HepG2 (cell line): ENCODE results near the gene TNIP3. TPM values are rescaled to one million over a fixed set of nuclear protein-coding genes. Genes with fewer than 3 reads are reported as not detected.

Experiments
- ATAC-seq: fragments of 200-7000 bp; cut with Tn5 transposase; 3 replicates; pipeline ENCODE4 v1.9.1; 2020; ENCODE audit warnings: mild to moderate bottlenecking, moderate library complexity
- BruUV-seq: library from RNA; stranded (reverse); fragments of 400-500 nt; replicated peaks from 2 replicates; lab custom pipeline; 2021; lab: Mats Ljungman, UMichigan
- CTCF ChIA-PET: fragments of 300-600 bp; formaldehyde crosslinking; extraction: SDS; loops from one replicate; lab custom pipeline; 2021; ENCODE audit warnings: low total read pairs, inconsistent platforms, low intra/inter-chr PET ratio; lab: Yijun Ruan, JAX
- POLR2A ChIA-PET: fragments of 350-600 bp; sonication (Branson Sonifier 250); formaldehyde crosslinking; loops from one replicate; lab custom pipeline; 2020; ENCODE audit warnings: antibody characterized with exemption, inconsistent platforms; lab: Yijun Ruan, JAX
- DNase-seq: peaks from one replicate; pipeline ENCODE4 v3.0.0-alpha.2; 2015; ENCODE audit warnings: low spot score
- FAIRE-seq: peaks from 3 replicates; lab custom pipeline; 2011; peaks lifted over from hg19 to GRCh38; lab: Jason Lieb, UNC
- H2AFZ ChIP-seq: one replicate; pipeline ENCODE4 v1.6.1; 2011; ENCODE audit warnings: low read length, inconsistent platforms
- H3K27ac ChIP-seq: fragments of 300-600 bp; 3 replicates; pipeline ENCODE4 v1.8.0; 2011; ENCODE audit warnings: mixed run types, mild to moderate bottlenecking, mixed read lengths, low read length, inconsistent platforms; ENCODE audit not compliant: insufficient read depth; ENCODE audit errors: extremely low read length
- H3K27me3 ChIP-seq, 2 experiments: fragments of 200-600 bp in 1 of 2; 2 replicates in 1 of 2; 3 replicates in 1 of 2; pipeline versions ENCODE4 v1.6.0 to v1.8.0; 2011; ENCODE audit warnings: low read length in 2 of 2, mild to moderate bottlenecking in 2 of 2, moderate library complexity in 2 of 2, inconsistent platforms in 1 of 2; ENCODE audit not compliant: insufficient read depth in 2 of 2, control insufficient read depth in 1 of 2
- H3K36me3 ChIP-seq, 2 experiments: fragments of 200-600 bp in 1 of 2; replicated peaks in 1 of 2; 2 replicates in 1 of 2; 3 replicates in 1 of 2; pipeline versions ENCODE4 v1.5.1 to v1.8.0; 2011; ENCODE audit warnings: low read length in 2 of 2, inconsistent platforms in 1 of 2; ENCODE audit not compliant: insufficient read depth in 2 of 2, control insufficient read depth in 1 of 2
- H3K4me1 ChIP-seq: 2 replicates; pipeline ENCODE4 v1.5.1; 2012; ENCODE audit warnings: low read length, inconsistent platforms; ENCODE audit not compliant: insufficient read depth
- H3K4me2 ChIP-seq: 2 replicates; pipeline ENCODE4 v1.6.0; 2011; ENCODE audit warnings: low read depth, low read length, inconsistent platforms
- H3K4me3 ChIP-seq, 3 experiments: fragments of 200-600 bp in 1 of 3; sonication (generic), shearing (Covaris generic) in 1 of 3; replicated peaks in 1 of 3; 2 replicates each; pipeline ENCODE4 v1.5.1; 2011 to 2016; ENCODE audit warnings: low read length in 3 of 3, inconsistent platforms in 2 of 3, low read depth in 2 of 3, mild to moderate bottlenecking in 2 of 3, control low read depth in 1 of 3, mixed read lengths in 1 of 3; ENCODE audit not compliant: insufficient read depth in 1 of 3
- H3K79me2 ChIP-seq: one replicate; pipeline ENCODE4 v1.6.1; 2011; ENCODE audit warnings: low read length, inconsistent platforms; ENCODE audit not compliant: insufficient read depth
- H3K9ac ChIP-seq: 2 replicates; pipeline ENCODE4 v1.6.0; 2011; ENCODE audit warnings: mild to moderate bottlenecking, low read depth, low read length, inconsistent platforms; ENCODE audit not compliant: insufficient read depth
- H3K9me3 ChIP-seq: 2 replicates; pipeline ENCODE4 v1.5.1; 2012; ENCODE audit warnings: mild to moderate bottlenecking, low read length
- H4K20me1 ChIP-seq: 2 replicates; pipeline ENCODE4 v1.6.0; 2011; ENCODE audit warnings: inconsistent platforms, mild to moderate bottlenecking, low read length, moderate library complexity; ENCODE audit not compliant: insufficient read depth
- MIXL1 ChIP-seq: IDR thresholded peaks from 2 replicates; pipeline ENCODE4 v1.6.1; 2016
- RAD21 ChIP-seq: fragments of 450-650 bp; formaldehyde crosslinking; IDR thresholded peaks from 2 replicates; pipeline ENCODE4 v1.5.0; 2020; ENCODE audit warnings: mild to moderate bottlenecking
- SMC3 ChIP-seq: IDR thresholded peaks from 2 replicates; pipeline ENCODE4 v1.6.1; 2011; ENCODE audit warnings: low read length, improper control_type of control experiment
- STAG1 ChIP-seq: sonication (generic); formaldehyde crosslinking; IDR thresholded peaks from 2 replicates; pipeline ENCODE4 v1.4.0; 2020; ENCODE audit warnings: missing genetic modification reagents
- WGBS: methylation state at CpG from one replicate; pipeline ENCODE4 v1.1.6; 2017; ENCODE audit warnings: low lambda C conversion rate; 5-methylcytosine and 5-hydroxymethylcytosine counted together
- in situ Hi-C: cut with HindIII; loops from 2 replicates; pipeline ENCODE4 v1.10.0; 2017; ENCODE audit warnings: low pct_unique_long_range_greater_than_20kb; ENCODE audit not compliant: extremely low pct_ligation_motif_present
- intact Hi-C: fragments of 100-400 bp; cut with micrococcal nuclease; formaldehyde crosslinking; loops from one replicate; pipeline ENCODE4 v1.10.0; 2022; ENCODE audit not compliant: unreplicated experiment
- polyA plus RNA-seq, 8 experiments: library from polyadenylated mRNA; depleted of rRNA in 3 of 8; stranded (reverse) in 7 of 8; unstranded in 1 of 8; fragments of >200 nt; fragmentation: Illumina TruSeq in 4 of 8; extraction: Trizol in 4 of 8; gene quantifications; 2 replicates each; pipeline versions ENCODE4 v1.2.1 to v1.2.3, GENCODE V29; 2011 to 2016; ENCODE audit warnings: low read depth in 4 of 8, missing spikeins in 1 of 8, mixed read lengths in 1 of 8; ENCODE audit not compliant: insufficient read depth in 1 of 8
- total RNA-seq, 5 experiments: library from RNA; depleted of rRNA; stranded (reverse); fragments of >200 nt; fragmentation: Illumina TruSeq; extraction: Trizol; gene quantifications; 2 replicates each; pipeline ENCODE4 v1.2.3, GENCODE V29; 2016; ENCODE audit warnings: low read depth in 1 of 5
- TF ChIP-seq, protein P1 (sequence below): sonication (generic); formaldehyde crosslinking; IDR thresholded peaks from 2 replicates; pipeline ENCODE4 v1.5.0; 2020; ENCODE audit warnings: mild to moderate bottlenecking, missing genetic modification reagents, moderate library complexity
- TF ChIP-seq, protein P2 (sequence below): sonication (generic); formaldehyde crosslinking; IDR thresholded peaks from 2 replicates; pipeline ENCODE4 v1.5.0; 2020; ENCODE audit warnings: missing genetic modification reagents

Gene TNIP3
- total and polyA plus RNA-seq, 2 of the 13 experiments (the other 11 are each of a cell fraction or from before 2014, with no cell fraction given): not detected

DNA sequence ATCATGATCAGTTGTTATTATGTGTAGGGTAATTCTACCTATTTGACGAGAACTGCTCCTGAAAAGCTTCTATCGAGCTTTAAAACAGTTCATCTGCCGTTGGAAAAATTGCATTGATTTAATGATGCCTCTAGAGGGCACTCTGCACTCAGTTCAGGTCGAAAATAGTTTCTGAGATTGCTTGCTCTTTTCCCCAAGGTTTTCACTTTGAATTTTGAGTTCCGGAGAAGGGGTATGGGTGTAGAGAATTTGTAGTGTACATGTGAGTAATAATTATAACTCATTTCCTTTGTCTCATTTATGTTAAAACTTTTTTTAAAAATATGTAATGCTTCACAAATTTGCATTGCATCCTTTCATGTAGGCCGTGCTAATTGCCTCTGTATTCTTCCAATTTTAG is 28.4 kb upstream of the TNIP3 start:
- no peaks in the 10 kb centered on the region for H3K36me3 ChIP-seq
- H3K9ac ChIP-seq: no peak overlapping the region
- TF ChIP-seq, protein P1, sequence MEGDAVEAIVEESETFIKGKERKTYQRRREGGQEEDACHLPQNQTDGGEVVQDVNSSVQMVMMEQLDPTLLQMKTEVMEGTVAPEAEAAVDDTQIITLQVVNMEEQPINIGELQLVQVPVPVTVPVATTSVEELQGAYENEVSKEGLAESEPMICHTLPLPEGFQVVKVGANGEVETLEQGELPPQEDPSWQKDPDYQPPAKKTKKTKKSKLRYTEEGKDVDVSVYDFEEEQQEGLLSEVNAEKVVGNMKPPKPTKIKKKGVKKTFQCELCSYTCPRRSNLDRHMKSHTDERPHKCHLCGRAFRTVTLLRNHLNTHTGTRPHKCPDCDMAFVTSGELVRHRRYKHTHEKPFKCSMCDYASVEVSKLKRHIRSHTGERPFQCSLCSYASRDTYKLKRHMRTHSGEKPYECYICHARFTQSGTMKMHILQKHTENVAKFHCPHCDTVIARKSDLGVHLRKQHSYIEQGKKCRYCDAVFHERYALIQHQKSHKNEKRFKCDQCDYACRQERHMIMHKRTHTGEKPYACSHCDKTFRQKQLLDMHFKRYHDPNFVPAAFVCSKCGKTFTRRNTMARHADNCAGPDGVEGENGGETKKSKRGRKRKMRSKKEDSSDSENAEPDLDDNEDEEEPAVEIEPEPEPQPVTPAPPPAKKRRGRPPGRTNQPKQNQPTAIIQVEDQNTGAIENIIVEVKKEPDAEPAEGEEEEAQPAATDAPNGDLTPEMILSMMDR: peak; percentile 77
- TF ChIP-seq SMC3 (0 out of 2 replicates have a peak, but pooled peaks have one; percentile 7), STAG1 (CRISPR knock-in tag) (peak; percentile 76), MIXL1 (CRISPR knock-in tag) (0 out of 2 replicates have a peak, but pooled peaks have one; percentile 22), RAD21 (CRISPR knock-in tag) (peak; percentile 32; the same call in 1 of the 2 replicates)
- TF ChIP-seq, protein P2, sequence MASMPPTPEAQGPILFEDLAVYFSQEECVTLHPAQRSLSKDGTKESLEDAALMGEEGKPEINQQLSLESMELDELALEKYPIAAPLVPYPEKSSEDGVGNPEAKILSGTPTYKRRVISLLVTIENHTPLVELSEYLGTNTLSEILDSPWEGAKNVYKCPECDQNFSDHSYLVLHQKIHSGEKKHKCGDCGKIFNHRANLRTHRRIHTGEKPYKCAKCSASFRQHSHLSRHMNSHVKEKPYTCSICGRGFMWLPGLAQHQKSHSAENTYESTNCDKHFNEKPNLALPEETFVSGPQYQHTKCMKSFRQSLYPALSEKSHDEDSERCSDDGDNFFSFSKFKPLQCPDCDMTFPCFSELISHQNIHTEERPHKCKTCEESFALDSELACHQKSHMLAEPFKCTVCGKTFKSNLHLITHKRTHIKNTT: no peak
- intact Hi-C loops: loop anchor here (1.0 to 10.0 kb wide), 3 partner anchors 60 to 542 kb away; no protein-coding TSS in a partner anchor
- in situ Hi-C loops: loop anchor here (5.0 kb wide), 1 partner anchor 60 kb away; no protein-coding TSS in a partner anchor
- H3K4me1 ChIP-seq: no peaks in the 10 kb centered on the region
- FAIRE-seq: peak; percentile 63
- no peak overlapping the region for H3K27ac ChIP-seq
- no peak for ATAC-seq
- WGBS: 18% methylated on average over 6 of the region's 6 CpGs
- H2AFZ ChIP-seq: no peak overlapping the region
- BruUV-seq: no TSS peak
- H4K20me1 ChIP-seq: no peaks in the 10 kb centered on the region
- H3K9me3 ChIP-seq: no peaks in the 10 kb centered on the region
- POLR2A ChIA-PET: no interaction called here
- H3K27me3 ChIP-seq: no peaks in the 10 kb centered on the region; a peak in 1 of 5 replicates
- peak; percentile 16 for DNase-seq
- no peak overlapping the region for H3K4me2 ChIP-seq
- no peak overlapping the region for H3K4me3 ChIP-seq
- H3K79me2 ChIP-seq: no peaks in the 10 kb centered on the region
- CTCF ChIA-PET: interaction anchor here (4.2 kb wide), 1 partner anchor 60 kb away, joined by 24 read pairs; no protein-coding TSS in a partner anchor
